SK-N-DZ (cell line): ENCODE measurements around the gene NAA11.
A peak's percentile ranks its signal among the peaks of the same experiment; 100 is the strongest.
"Not testable (repeated sequence)": the region's sequence is repeated elsewhere in the genome, so short reads cannot be mapped to it uniquely, and the experiment has no call there.

Experiments
- DNase-seq: peaks from one replicate; pipeline ENCODE4 v3.0.0-alpha.2; 2015; ENCODE audit warnings: low spot score

Gene NAA11

DNA sequence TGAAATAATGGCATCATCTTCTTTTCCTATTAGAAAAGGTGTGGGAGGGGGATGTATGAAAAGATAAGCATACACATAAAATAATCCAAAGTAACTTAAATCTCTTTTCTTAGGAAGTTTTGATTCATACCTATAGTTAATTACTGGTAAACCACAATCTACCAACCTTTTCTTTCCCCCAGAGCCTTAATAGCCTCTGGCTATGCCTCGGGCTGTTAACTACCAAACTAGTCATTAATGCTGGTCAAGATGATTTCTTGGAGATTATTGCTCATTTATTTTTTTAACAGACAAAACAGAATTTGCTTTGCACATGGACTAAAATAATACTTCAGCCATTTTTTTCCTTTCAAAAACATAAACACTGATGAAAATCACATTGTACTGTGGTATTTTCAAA is 16.9 kb downstream of the NAA11 start:
- DNase-seq = no peak

DNA sequence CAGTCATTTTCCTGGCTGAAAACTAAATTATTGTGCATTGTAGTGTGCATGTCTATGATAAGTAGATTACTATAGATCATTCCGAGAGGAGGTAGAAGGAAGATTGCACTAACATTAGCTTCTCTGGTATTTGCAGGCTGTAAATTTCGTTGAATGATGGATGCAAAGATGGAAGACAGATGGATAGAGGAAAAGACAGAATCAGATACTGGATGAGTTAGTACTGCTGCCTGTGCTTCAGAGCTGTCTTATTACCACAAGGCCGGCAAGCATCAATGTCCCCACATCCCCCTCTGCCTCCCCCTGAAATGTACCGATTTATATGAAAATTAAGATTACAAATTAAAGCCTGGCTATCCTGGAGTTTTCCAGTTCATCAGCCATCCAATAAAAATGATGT is 17.7 kb downstream of the NAA11 start:
- DNase-seq = peak; percentile 78

DNA sequence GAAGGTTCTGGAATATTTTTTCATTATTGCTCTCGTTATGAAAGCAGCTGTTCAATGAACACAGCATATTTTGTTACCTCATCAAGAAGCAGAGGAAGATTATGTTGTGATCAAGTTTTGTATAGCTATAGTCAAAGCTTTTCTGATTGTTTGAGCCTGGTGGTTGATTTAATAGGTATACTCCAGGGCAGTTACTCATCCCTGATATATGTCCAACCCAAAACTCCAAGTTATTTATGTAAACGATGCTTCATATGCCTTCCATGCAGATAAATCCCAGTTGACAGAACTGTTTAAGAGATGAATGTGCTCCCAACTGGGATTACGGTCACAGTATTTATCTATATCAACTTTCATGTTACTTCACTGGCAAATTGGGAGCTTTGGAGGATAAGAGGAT is 19.1 kb downstream of the NAA11 start:
- no peak for DNase-seq

DNA sequence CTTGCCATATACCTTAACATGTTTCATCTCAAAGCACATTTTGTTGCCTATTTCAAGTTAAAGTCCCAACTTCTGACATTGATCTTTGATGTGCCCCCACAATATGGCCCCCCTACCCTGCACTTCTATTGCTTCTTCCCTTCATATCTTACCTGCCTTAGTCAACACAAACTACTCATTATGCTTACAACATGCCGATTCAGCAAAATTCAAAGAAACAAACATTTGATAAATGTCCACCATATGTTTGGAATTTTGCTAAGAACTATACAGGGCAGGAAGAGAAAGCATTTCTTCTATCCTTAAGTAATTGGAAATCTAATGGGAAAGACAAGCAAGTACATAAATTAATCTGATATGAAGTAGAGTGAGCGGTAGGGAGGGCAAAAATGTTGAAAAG is 25.6 kb downstream of the NAA11 start:
- no peak for DNase-seq

DNA sequence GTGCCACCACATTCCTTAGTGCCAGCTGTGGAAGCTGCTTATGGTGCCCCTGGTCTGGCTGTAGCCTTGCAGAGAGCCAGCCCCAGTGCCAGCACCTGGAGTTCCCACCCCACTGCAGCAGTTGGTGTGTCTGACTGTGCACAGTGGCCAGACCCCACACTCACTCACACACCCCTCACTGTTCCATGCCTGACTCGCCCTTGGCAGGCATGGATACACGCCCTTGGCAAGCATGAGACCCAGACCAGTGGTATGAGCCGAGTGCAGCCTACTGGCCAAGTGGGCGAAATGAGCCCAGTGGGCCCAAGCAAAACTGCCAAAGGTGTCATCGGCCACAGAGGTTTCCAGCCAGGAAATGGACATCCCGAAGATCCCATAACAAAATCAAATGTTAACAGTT is 27.4 kb downstream of the NAA11 start:
- no peak for DNase-seq

DNA sequence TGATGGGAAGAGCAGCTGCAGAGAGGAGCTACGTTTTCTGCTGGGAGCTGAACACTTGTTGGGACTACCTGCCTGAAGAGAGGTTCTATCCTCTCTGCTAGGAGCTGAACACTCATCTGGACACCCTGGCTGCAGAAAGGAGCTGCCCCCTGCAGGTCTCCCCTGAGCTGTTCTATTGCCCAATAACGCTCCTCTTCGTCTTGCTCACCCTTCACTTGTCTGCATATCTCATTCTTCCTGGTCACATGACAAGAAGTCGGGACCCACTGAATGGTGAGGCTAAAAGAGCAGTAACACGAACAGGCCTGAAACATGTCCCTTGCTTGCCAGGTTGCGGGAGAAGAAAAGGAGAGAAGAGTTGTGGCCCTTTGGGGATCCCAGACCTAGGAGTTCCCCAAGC is 27.8 kb downstream of the NAA11 start:
- DNase-seq = no peak

DNA sequence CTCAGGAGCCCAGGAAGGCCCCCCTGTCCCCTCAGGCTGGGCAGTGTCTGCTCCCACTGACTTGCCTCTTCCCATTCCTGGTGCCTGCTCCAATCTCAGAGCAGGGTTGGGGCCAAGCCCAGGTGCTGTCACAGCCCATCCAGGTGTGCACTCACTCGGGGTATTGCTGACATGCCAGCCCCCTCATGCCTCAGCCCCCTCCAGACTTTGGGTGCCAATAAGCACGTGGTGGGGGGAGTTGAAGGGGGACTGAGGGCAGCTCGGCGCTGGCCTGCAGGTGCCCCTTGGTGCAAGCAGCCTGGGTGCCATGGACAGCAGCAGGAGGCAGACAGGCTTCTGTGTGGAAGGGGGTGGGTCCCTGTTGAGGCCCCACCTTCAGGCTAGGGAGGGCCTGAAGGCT is 28.4 kb downstream of the NAA11 start:
- no peak for DNase-seq

DNA sequence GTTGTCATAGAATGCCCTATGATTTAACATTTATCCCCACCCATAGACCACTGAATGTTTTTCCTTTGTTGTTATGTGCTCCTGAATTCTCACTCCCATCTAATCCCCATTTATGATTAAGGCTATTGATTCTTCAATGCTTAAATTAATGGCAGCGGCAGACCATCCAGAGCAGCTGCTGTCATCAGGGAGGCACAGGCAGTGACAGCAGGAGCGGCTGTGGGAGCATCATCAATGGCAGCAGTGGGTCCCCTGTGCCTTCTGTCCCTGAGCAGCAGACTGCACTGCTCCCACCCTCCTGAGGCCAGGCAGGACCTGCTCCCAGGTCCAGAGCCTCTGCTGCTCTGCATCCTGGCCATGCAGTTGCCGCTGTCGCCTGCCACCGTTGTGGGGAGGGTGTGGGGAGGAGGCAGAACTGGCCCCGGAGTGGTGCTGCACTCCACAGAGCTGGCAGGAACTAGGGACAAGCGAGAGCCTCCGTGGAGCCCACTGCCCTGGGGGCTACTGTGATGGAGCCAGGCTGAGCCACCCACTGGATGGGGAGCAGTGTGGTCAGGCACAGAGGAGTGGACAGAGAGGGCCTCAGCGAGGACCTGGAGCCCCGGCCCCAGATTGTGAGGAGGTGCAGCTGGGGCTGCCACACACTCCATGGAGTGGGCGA is 29.0 kb downstream of the NAA11 start:
- no peak for DNase-seq

DNA sequence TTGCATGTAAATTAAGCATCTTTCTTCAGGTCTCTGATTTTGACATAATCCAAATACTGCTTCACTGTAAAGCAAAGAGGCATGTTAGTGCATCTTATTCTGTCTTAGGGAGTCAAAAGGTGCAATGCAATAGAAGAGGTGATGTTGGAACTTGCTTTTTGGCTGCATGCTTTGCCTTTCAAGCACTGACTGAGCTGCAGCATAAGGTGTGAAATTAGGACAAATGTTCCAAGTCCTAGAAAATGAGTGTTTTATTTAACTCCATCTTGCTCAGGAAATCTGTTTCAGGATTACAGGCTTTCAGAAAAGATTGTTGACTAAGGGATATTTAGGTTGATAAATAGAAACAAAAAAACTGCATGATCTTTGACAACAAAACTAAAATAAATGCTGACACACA is 30.8 kb downstream of the NAA11 start:
- no peak for DNase-seq

DNA sequence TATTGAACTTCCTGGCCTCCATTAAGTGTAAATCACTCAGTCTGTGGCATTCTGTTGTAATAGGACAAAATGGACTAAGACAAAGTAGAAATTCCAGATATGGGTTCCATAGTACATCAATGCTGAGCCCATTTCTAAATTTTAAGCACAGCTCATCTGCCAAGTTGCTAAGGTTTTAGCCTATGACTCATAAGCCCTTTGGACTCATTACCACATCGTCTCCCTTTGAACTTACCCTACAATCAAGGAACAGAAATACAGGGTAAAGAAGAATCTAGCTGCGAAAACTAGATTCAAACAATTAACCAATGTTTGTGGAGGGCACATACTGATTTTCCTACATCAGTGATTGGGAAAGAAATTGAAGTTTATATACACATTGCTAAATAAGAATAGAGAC is 31.8 kb downstream of the NAA11 start:
- DNase-seq = no peak

DNA sequence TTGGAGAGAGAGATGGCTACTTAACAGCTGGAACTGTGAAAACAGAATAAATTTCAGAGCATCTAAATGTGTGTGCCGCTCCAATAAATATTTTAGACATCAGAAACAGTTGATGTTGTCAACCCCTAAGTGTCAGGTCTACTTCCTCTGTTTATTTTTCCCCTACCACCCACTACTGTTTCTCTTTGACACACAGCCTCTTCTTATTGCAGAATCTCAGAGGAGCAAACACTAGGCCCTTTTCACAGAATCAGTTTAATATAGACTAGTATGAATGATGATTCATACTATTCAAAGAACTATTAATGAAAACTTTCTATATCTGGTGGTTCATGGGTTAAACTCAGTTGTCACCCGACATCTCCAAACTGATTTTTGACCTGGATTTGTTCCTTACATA is 33.9 kb downstream of the NAA11 start:
- no peak for DNase-seq

DNA sequence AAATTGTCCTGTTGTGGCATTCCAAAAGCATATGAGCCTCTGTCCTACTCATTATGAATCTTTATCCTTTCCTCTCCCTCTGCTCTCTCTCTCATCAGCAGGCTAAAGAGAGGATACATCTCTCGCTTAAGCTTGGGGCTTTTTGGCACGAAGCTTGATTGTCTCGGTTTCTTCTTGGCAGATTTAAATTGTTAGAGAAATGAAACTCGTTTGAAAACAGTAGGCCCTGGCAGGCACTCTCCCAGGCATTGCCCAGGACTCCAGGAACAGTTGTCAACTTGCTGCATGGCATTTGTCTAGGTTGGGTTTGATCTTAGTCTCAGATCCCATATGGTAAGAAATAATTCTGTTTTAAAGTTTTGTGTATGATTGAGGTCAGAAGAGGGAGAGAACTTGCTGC is 35.5 kb downstream of the NAA11 start:
- DNase-seq = no peak

DNA sequence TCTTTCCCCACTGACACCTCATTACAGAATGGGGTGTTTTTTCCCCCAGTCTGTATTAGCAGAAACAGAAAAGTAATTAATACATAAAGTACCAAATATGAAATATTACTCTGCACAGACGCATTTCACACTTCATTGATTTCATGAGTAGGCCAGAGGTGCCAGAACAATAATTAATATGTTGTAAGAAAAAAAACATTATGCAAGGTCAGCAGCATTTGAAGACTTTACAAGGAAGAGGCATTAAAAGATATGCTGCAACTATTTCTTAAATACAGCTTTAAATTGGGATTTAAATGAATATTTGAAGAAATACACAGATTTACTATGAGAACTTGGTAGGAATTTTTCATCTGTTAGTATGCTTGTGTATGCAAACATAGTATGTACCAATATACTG is 37.7 kb downstream of the NAA11 start:
- DNase-seq = no peak

DNA sequence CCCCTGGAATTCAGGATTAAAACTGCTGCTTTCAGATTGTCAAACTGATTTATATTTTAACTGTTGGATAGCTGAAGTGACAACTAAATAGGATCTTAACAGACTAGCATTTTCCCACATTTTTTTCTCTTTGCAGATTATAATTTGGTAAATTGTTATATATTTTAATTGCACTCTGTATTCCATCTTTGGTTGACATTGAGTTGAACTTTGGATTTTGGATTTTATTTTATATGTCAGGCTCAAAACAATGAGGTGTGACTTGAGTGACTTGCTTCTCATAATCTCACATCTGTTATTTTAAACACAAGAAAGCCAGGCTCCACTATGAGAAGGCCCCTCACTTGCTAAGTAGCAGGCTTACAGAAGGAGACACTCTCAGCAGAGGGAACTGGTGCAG is 38.1 kb downstream of the NAA11 start:
- no peak for DNase-seq

DNA sequence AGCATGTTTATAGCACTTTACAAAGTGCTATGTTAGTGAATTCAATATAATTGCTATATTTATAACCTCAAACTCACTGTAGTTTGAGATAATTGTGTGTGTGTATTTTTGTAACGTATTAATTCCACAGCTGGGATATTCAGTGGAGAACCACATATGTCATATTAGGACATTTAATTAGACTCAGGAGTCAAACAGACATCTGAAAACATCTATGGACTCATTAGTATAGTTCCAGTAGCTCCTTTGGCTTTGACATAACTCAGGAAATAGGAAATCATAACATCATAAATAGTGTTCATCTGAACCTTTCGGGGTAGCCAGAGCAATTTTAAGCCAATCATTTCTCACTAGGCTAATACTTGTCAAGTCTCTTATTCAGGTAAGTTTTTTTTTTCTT is 38.8 kb downstream of the NAA11 start:
- no peak for DNase-seq

DNA sequence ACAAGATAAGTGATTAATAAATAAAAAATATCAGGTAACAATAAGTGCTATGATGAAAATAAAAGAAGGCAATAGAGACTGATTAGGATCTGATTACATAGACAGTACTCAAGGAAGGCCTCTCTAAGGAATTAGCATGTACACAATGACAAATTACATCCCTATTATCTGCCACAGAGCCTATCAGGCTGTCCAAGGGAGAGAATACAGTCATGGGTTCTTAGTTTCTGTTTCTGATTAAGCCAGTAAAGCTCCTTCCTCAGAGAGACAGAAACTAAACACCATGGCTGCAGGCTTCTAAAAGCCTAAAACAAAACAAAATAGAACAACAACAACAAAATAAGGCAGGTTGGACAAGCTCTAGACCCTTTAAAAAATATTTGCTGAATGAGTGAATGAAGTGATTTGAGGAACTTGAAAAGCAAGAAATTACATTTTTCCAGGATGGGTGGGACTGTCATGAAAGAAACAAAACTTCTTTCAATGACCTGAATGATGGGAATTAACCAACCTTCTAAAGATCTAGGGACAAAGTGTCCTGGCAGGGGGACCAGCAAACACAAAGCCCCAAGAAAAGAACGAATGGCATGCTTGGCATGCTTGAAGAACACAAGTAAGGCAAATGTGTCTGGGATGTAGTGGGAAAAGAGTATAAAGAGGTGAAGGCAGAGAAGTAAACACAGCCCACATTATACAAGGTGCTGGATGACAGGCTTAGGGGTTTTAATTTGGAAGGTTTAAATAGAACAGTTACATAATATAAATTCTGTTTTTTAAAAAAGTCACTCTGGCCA is 44.1 kb downstream of the NAA11 start:
- peak; percentile 41 for DNase-seq

DNA sequence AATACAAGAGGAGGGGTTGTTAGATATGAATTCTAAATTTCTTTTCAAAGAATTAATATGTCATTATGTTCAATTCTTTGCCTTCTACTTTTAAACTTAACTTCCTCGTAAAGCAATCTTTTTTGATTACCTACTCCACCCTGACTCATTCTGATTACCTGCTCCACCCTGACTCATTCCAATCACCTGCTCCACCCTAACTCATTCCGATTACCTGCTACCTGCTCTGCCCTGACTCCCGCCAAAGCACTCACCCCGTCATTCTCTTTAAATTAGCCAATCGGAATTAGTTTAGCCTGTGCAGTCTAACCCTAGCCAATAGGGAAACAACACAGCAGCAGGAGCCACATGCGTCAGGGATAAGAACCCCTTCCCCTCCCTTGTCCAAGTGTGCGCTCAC is 48.4 kb downstream of the NAA11 start:
- DNase-seq = not testable (repeated sequence)

DNA sequence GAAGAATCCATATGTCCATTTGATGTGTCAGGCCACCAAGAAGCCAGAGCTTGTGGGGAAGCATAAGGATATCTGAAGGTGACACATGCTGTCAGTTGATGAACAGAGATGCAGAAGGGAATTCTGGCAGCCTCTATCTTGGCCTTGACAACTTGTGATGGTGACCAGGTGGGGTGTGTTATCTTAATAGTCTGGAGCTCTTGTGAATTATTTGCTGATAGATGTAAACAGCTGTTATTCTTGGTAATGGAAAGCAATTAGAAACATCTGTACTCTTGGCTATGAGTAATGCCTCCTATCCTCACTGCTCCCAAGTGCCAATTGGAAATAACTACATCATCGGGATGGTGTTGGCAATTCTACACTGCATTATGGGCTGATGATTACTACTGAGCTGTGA is 51.9 kb downstream of the NAA11 start:
- peak; percentile 89 for DNase-seq

DNA sequence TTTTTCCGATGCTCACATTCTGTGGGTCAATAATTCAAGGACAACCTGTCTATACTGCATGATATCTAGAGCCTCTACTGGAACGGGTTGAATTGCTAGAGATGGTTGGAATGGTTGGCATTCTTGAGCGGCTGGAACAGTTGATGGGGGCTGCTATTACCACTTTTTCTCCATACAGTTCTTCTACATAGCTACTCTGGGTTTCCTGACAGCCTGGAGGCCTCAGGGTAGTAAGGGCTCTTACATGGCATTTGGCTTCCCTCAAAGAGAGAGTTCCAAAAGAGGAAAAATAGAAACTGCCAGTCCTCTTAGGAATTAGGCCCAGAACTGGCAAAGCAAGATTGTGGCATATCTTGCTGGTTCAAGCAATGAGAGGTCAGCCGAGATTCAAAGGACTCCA is 53.1 kb downstream of the NAA11 start:
- DNase-seq = no peak

DNA sequence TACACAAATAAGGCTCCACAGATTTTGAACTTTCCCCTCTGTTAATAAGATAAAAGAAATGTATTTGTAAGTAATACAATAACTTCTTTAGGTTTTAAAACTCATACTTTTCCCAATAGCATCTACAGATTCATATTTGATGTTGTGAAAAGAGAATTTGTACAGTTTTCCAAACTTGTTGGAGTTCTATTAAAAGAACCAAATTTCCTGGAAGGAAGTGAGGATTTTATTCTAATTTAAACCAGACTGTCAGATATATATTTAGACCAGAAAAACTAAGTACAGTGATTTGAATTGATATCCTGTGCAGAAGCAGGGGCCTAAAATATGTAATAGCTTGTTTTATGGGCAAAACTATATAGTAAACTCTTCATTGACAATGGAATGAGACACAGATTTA is 53.7 kb downstream of the NAA11 start:
- no peak for DNase-seq

DNA sequence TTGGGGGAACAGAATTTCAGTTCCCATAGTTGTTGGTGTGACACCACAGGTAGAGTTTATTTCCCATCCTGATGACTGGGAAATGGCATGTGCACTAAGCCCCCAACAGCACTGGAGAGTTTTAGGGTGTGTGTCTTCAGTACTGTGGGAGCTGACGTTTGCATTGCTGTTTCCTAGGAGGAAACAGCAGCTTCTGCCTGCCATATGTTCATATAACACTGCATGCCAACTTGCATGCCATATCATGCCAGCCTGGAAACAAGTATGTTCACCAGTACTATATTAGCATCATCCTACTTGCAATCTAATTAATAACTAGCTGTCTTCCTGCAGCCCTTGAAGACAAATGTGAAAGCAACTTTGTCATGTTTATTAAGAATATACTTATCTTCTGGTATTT is 58.2 kb downstream of the NAA11 start:
- no peak for DNase-seq
